A673 (cell line): ENCODE measurements around the gene LYPLAL1. TPM values are rescaled to one million over a fixed set of nuclear protein-coding genes. Genes with fewer than 3 reads are reported as not detected.
A peak's percentile ranks its signal among the peaks of the same experiment; 100 is the strongest.

Source experiments
- BruUV-seq: library from RNA; stranded (reverse); fragments of 400-500 nt; replicated peaks from 2 replicates; lab custom pipeline; 2021; lab: Mats Ljungman, UMichigan
- CTCF ChIA-PET: fragments of 300-600 bp; sonication (Branson Sonifier 250); formaldehyde crosslinking; loops from one replicate; lab custom pipeline; 2022; ENCODE audit warnings: antibody characterized with exemption; lab: Charles Lee
- POLR2A ChIA-PET: fragments of 300-600 bp; sonication (Branson Sonifier 250); formaldehyde crosslinking; loops from one replicate; lab custom pipeline; 2022; ENCODE audit warnings: antibody characterized with exemption; ENCODE audit not compliant: low non-redundant PET; lab: Charles Lee
- DNase-seq: peaks from one replicate; pipeline ENCODE4 v3.0.0-alpha.2; 2015; ENCODE audit warnings: low spot score
- H3K27ac ChIP-seq: fragments of 200-600 bp; sonication (generic); 2 replicates; pipeline ENCODE4 v1.5.1; 2016; ENCODE audit warnings: mixed run types, low read depth, mild to moderate bottlenecking, mixed read lengths, antibody characterized with exemption, low read length; ENCODE audit not compliant: poor library complexity, severe bottlenecking
- H3K27me3 ChIP-seq: fragments of 200-600 bp; sonication (generic); replicated peaks from 2 replicates; pipeline ENCODE4 v1.6.1; 2017; ENCODE audit warnings: mixed run types, low read depth, mild to moderate bottlenecking, mixed read lengths, antibody characterized with exemption, low read length; ENCODE audit not compliant: insufficient read depth, poor library complexity
- H3K36me3 ChIP-seq: fragments of 200-600 bp; sonication (generic); 2 replicates; pipeline ENCODE4 v1.6.1; 2016; ENCODE audit warnings: mixed run types, mild to moderate bottlenecking, mixed read lengths, antibody characterized with exemption, low read length; ENCODE audit not compliant: insufficient read depth, poor library complexity, severe bottlenecking
- H3K4me1 ChIP-seq: fragments of 200-600 bp; sonication (generic); 2 replicates; pipeline ENCODE4 v1.6.1; 2017; ENCODE audit warnings: mixed run types, mild to moderate bottlenecking, mixed read lengths, antibody characterized with exemption, low read length; ENCODE audit not compliant: insufficient read depth, poor library complexity, severe bottlenecking
- H3K4me3 ChIP-seq: fragments of 200-600 bp; sonication (generic); 2 replicates; pipeline ENCODE4 v1.5.1; 2016; ENCODE audit warnings: low read depth, mixed run types, mild to moderate bottlenecking, mixed read lengths, low read length; ENCODE audit not compliant: poor library complexity, severe bottlenecking
- H3K9me3 ChIP-seq: fragments of 200-600 bp; sonication (generic); 2 replicates; pipeline ENCODE4 v1.6.1; 2016; ENCODE audit warnings: mixed run types, low read depth, mild to moderate bottlenecking, mixed read lengths, antibody characterized with exemption, low read length; ENCODE audit not compliant: poor library complexity, severe bottlenecking
- CTCF ChIP-seq: fragments of 300-800, 200-600 bp; sonication (generic); conservative IDR thresholded peaks from 2 replicates; pipeline ENCODE4 v1.5.1; 2017; ENCODE audit warnings: low read depth, mild to moderate bottlenecking, antibody characterized with exemption, low read length, moderate library complexity, mixed read lengths
- EZH2 ChIP-seq: fragments of 200-600 bp; sonication (generic); IDR thresholded peaks from 2 replicates; pipeline ENCODE4 v1.6.1; 2017; ENCODE audit warnings: borderline replicate concordance, low read depth, mild to moderate bottlenecking, mixed read lengths, antibody characterized with exemption, low read length; ENCODE audit not compliant: poor library complexity, severe bottlenecking
- intact Hi-C: fragments of 100-400 bp; cut with micrococcal nuclease; formaldehyde crosslinking; loops from one replicate; pipeline ENCODE4 v1.10.0; 2022; ENCODE audit not compliant: unreplicated experiment
- total RNA-seq: library from RNA; stranded (reverse); gene quantifications from 2 replicates; pipeline ENCODE4 v1.2.3, GENCODE V29; 2021

LYPLAL1 gene
- total RNA-seq, 1 experiment from 2014 or later, result 15.3 TPM

GRCh38 chr1:219172821-219173220, 857 bp upstream of the LYPLAL1 start:
- TF ChIP-seq EZH2 (no peak), CTCF (no peak)
- no TSS peak for BruUV-seq
- DNase-seq, result no peak
- H3K36me3 ChIP-seq, result no peaks in the 10 kb centered on the region
- intact Hi-C loops, result no loop called here
- no peak overlapping the region for H3K4me3 ChIP-seq
- CTCF ChIA-PET, result no interaction called here
- POLR2A ChIA-PET, result no interaction called here
- H3K4me1 ChIP-seq, result peaks cover 7% of the 10 kb centered on the region
- no peak overlapping the region for H3K27ac ChIP-seq
- H3K9me3 ChIP-seq, result no peaks in the 10 kb centered on the region
- no peaks in the 10 kb centered on the region for H3K27me3 ChIP-seq

GRCh38 chr1:219173434-219173757, 282 bp upstream of the LYPLAL1 start:
- H3K4me1 ChIP-seq, result peaks cover 7% of the 10 kb centered on the region
- TF ChIP-seq EZH2, result no peak
- no peak for TF ChIP-seq CTCF
- no peaks in the 10 kb centered on the region for H3K36me3 ChIP-seq

GRCh38 chr1:219174460-219175211, 958 bp downstream of the LYPLAL1 start:
- TF ChIP-seq EZH2, result no peak
- no peak for TF ChIP-seq CTCF
- intact Hi-C loops, result no loop called here
- Histone ChIP-seq H3K4me3 (peak overlapping the region; percentile 71), H3K4me1 (peaks cover 15% of the 10 kb centered on the region), H3K27me3 (no peaks in the 10 kb centered on the region), H3K36me3 (no peaks in the 10 kb centered on the region), H3K27ac (peak overlapping the region; percentile 78), H3K9me3 (no peaks in the 10 kb centered on the region)
- DNase-seq, result peak; percentile 25
- CTCF ChIA-PET, result no interaction called here
- POLR2A ChIA-PET, result interaction anchor here (0.6 kb wide), 1 partner anchor 62 kb away, joined by 3 read pairs; no protein-coding TSS in a partner anchor
- no TSS peak for BruUV-seq

More at GRCh38 chr1:219173434-219173757, 282 bp upstream of the LYPLAL1 start:
- ChIA-PET POLR2A (no interaction called here), CTCF (no interaction called here)
- H3K4me3 ChIP-seq, result peak overlapping the region; percentile 71
- no TSS peak for BruUV-seq
- no peak for DNase-seq
- H3K9me3 ChIP-seq, result no peaks in the 10 kb centered on the region
- intact Hi-C loops, result no loop called here
- peak overlapping the region; percentile 78 for H3K27ac ChIP-seq
- H3K27me3 ChIP-seq, result no peaks in the 10 kb centered on the region
